ENCODE results near the gene SMPD1. TPM values are rescaled to one million over a fixed set of nuclear protein-coding genes. Genes with fewer than 3 reads are reported as not detected.

Gene SMPD1
- total and polyA plus RNA-seq, 9 of the 15 experiments (the other 6 are each of a cell fraction or from before 2014, with no cell fraction given): 0.90 to 9.9 (median 5.2) TPM

DNA sequence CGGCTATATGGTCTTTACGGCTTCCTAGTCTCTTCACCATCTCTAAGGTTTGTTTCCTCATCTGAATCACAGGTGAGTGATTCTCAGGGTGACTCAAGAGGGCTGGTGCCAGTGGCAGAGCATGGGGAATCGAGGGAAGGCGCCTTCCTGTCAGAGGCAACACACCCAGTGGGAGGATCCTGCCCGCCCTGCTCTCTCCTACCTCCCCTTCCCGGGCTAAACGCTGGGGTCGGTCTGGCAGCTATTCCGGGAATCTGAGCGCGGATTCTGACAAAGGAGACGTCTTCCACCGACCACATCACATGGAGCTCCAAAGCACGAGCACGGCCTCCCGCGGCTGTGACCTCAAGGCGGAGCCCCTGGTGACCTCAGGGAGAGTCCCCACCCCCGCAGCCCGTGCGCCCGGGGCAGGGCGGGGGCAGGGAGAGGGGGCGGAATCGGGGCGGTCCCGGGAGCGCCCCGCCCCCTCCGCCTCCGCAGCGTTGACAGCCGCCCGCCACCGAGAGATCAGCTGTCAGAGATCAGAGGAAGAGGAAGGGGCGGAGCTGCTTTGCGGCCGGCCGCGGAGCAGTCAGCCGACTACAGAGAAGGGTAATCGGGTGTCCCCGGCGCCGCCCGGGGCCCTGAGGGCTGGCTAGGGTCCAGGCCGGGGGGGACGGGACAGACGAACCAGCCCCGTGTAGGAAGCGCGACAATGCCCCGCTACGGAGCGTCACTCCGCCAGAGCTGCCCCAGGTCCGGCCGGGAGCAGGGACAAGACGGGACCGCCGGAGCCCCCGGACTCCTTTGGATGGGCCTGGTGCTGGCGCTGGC lies at the start of gene SMPD1 (continued):
- peak in 1 of 2 experiments; percentile 58; a peak in 1 of 4 replicates for TF ChIP-seq RCOR1 (IDR thresholded peaks at IDR 0.05; ENCODE audit: borderline replicate concordance in 1 of 2, low read depth in 2 of 2, low read length in 2 of 2)
- TF ChIP-seq POLR2H (tag; IDR thresholded peaks at IDR 0.05; ENCODE audit: low read depth): no peak; the same call in 1 of the 2 replicates
- TF ChIP-seq GABPA (tag; conservative IDR thresholded peaks at IDR 0.05; ENCODE audit: low read depth): peak; percentile 88
- TF ChIP-seq ZFPM2 (CRISPR knock-in tag; IDR thresholded peaks at IDR 0.05): no peak
- peak; percentile 55; the same call in 1 of the 2 replicates for TF ChIP-seq SOX6 (IDR thresholded peaks at IDR 0.05)
- TF ChIP-seq SMAD1 (IDR thresholded peaks at IDR 0.05; ENCODE audit: low read depth, low read length, partially characterized antibody): peak; percentile 56
- peak; percentile 54 for TF ChIP-seq HMGN3 (IDR thresholded peaks at IDR 0.05; ENCODE audit: borderline replicate concordance, extremely low read depth, insufficient read length, low read depth, low read length)
- TF ChIP-seq PRDM10 (IDR thresholded peaks at IDR 0.05; ENCODE audit: partially characterized antibody): peak; percentile 19
- TF ChIP-seq CHD1 (IDR thresholded peaks at IDR 0.05; ENCODE audit: low read length): no peak
- TF ChIP-seq, protein P1, sequence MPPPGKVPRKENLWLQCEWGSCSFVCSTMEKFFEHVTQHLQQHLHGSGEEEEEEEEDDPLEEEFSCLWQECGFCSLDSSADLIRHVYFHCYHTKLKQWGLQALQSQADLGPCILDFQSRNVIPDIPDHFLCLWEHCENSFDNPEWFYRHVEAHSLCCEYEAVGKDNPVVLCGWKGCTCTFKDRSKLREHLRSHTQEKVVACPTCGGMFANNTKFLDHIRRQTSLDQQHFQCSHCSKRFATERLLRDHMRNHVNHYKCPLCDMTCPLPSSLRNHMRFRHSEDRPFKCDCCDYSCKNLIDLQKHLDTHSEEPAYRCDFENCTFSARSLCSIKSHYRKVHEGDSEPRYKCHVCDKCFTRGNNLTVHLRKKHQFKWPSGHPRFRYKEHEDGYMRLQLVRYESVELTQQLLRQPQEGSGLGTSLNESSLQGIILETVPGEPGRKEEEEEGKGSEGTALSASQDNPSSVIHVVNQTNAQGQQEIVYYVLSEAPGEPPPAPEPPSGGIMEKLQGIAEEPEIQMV (tag; conservative IDR thresholded peaks at IDR 0.05; ENCODE audit: low read depth): no peak
- peak; percentile 55; the same call in 1 of the 2 replicates for TF ChIP-seq NCOA1 (IDR thresholded peaks at IDR 0.05; ENCODE audit: low read depth)
- TF ChIP-seq KAT8 (IDR thresholded peaks at IDR 0.05; ENCODE audit: low read depth): no peak
- TF ChIP-seq SP1 (CRISPR knock-in tag; IDR thresholded peaks at IDR 0.05): peak; percentile 91
- TF ChIP-seq ELK1 (CRISPR knock-in tag; IDR thresholded peaks at IDR 0.05): no peak
- TF ChIP-seq HOXB6 (CRISPR knock-in tag; IDR thresholded peaks at IDR 0.05; ENCODE audit: borderline replicate concordance): no peak
- no peak for TF ChIP-seq MAFG (tag; conservative IDR thresholded peaks at IDR 0.05)
- TF ChIP-seq ZNF197 (CRISPR knock-in tag; IDR thresholded peaks at IDR 0.05; ENCODE audit: low read depth): 0 out of 2 replicates have a peak, but pooled peaks have one; percentile 42
- no peak for TF ChIP-seq SIN3B (IDR thresholded peaks at IDR 0.05; ENCODE audit: low read depth)
- peak; percentile 90 for TF ChIP-seq CXXC5 (CRISPR knock-in tag; IDR thresholded peaks at IDR 0.05)
- peak; percentile 20; the same call in 1 of the 2 replicates for TF ChIP-seq HCFC1 (IDR thresholded peaks at IDR 0.05; ENCODE audit: low read depth, low read length)
- peak; percentile 55; the same call in 1 of the 2 replicates for TF ChIP-seq MBD2 (IDR thresholded peaks at IDR 0.05; ENCODE audit: borderline replicate concordance, low read depth)
- TF ChIP-seq MTA3 (IDR thresholded peaks at IDR 0.05; ENCODE audit: borderline replicate concordance): peak; percentile 80

Data from K562 (cell line).